T-helper 2 cell (primary cell): ENCODE measurements around the gene RETN.

Source experiments
- DNase-seq, 5 experiments: peaks; one replicate each; pipeline versions ENCODE4 v3.0.0 to v3.0.0-alpha.2; 2012 to 2022

The RETN gene

GRCh38 chr19:7661744-7662538 is 6.9 kb upstream of the RETN start:
- no peak for DNase-seq

GRCh38 chr19:7662657-7663056 is 6.2 kb upstream of the RETN start:
- no peak for DNase-seq

GRCh38 chr19:7663706-7664105 is 5.1 kb upstream of the RETN start:
- DNase-seq = no peak

GRCh38 chr19:7665076-7665475 is 3.8 kb upstream of the RETN start:
- no peak for DNase-seq

- DNase-seq = no peak
Observed at GRCh38 chr19:7669641-7670040, 792 bp downstream of the RETN start.

- peak in 1 of 5 experiments; percentile 63 for DNase-seq
Observed at GRCh38 chr19:7670150-7670783, 1.4 kb downstream of the RETN start.

GRCh38 chr19:7670790-7671189 is 1.9 kb downstream of the RETN start:
- no peak for DNase-seq

- DNase-seq = no peak
Observed at GRCh38 chr19:7672522-7672921, 3.7 kb downstream of the RETN start.

- peak in 1 of 5 experiments; percentile 50 for DNase-seq
Observed at GRCh38 chr19:7674010-7675005, 5.5 kb downstream of the RETN start.

GRCh38 chr19:7676376-7676775 is 7.5 kb downstream of the RETN start:
- DNase-seq = no peak

GRCh38 chr19:7676854-7677253 is 8.0 kb downstream of the RETN start, which contains the start of gene MCEMP1:
TSS of gene MCEMP1 (plus strand) at chr19:7677090. CDS start at chr19:7677121, 31 bp downstream.
- no peak for DNase-seq

- DNase-seq = no peak
Observed at GRCh38 chr19:7677669-7678311, 8.9 kb downstream of the RETN start.

GRCh38 chr19:7678971-7679751 is 10.3 kb downstream of the RETN start:
- peak; percentile 26 to 87 (median 54) for DNase-seq

- no peak for DNase-seq
Observed at GRCh38 chr19:7679771-7680605, 11.1 kb downstream of the RETN start.

- DNase-seq = peak; percentile 75 to 89 (median 77)
Observed at GRCh38 chr19:7680606-7681339, 11.9 kb downstream of the RETN start, which contains the start of gene TRAPPC5. TSS of gene TRAPPC5 (plus strand) at chr19:7680833. CDS start at chr19:7682254, 1,421 bp downstream.

GRCh38 chr19:7681340-7682174 is 12.7 kb downstream of the RETN start:
- peak; percentile 49 to 91 (median 71) for DNase-seq

GRCh38 chr19:7682175-7682855 is 13.5 kb downstream of the RETN start:
- no peak for DNase-seq
